ENCODE measurements around the gene WWC1.
"Not testable (repeated sequence)": the region's sequence is repeated elsewhere in the genome, so short reads cannot be mapped to it uniquely, and the experiment has no call there.

WWC1 gene

GRCh38 chr5:168308976-168309598, 17.6 kb downstream of the WWC1 start:
- no peak for DNase-seq (ENCODE audit: low spot score)

GRCh38 chr5:168310541-168310940, 19.1 kb downstream of the WWC1 start:
- not testable (repeated sequence) for DNase-seq (ENCODE audit: low spot score)

- DNase-seq (ENCODE audit: low spot score): no peak
Observed at GRCh38 chr5:168311061-168311566, 19.7 kb downstream of the WWC1 start.

- no peak for DNase-seq (ENCODE audit: low spot score)
Observed at GRCh38 chr5:168312606-168313295, 21.3 kb downstream of the WWC1 start.

GRCh38 chr5:168313596-168314204, 22.3 kb downstream of the WWC1 start:
- no peak for DNase-seq (ENCODE audit: low spot score)

- no peak for DNase-seq (ENCODE audit: low spot score)
Observed at GRCh38 chr5:168314735-168315411, 23.4 kb downstream of the WWC1 start.

- no peak for DNase-seq (ENCODE audit: low spot score)
Observed at GRCh38 chr5:168315416-168316138, 24.1 kb downstream of the WWC1 start.

GRCh38 chr5:168316139-168316578, 24.7 kb downstream of the WWC1 start:
- no peak for DNase-seq (ENCODE audit: low spot score)

- no peak for DNase-seq (ENCODE audit: low spot score)
Observed at GRCh38 chr5:168317096-168317520, 25.7 kb downstream of the WWC1 start.

GRCh38 chr5:168317521-168318147, 26.2 kb downstream of the WWC1 start:
- no peak for DNase-seq (ENCODE audit: low spot score)

GRCh38 chr5:168318240-168318639, 26.8 kb downstream of the WWC1 start:
- no peak for DNase-seq (ENCODE audit: low spot score)

GRCh38 chr5:168319774-168320173, 28.3 kb downstream of the WWC1 start:
- DNase-seq (ENCODE audit: low spot score): no peak

- no peak for DNase-seq (ENCODE audit: low spot score)
Observed at GRCh38 chr5:168320805-168321204, 29.4 kb downstream of the WWC1 start.

GRCh38 chr5:168324859-168325630, 33.6 kb downstream of the WWC1 start:
- DNase-seq (ENCODE audit: low spot score): no peak

- DNase-seq (ENCODE audit: low spot score): no peak
Observed at GRCh38 chr5:168327019-168327421, 35.6 kb downstream of the WWC1 start.

GRCh38 chr5:168327451-168327850, 36.0 kb downstream of the WWC1 start:
- DNase-seq (ENCODE audit: low spot score): no peak

- no peak for DNase-seq (ENCODE audit: low spot score)
Observed at GRCh38 chr5:168327994-168328393, 36.5 kb downstream of the WWC1 start.

GRCh38 chr5:168328814-168329213, 37.4 kb downstream of the WWC1 start:
- DNase-seq (ENCODE audit: low spot score): no peak

- no peak for DNase-seq (ENCODE audit: low spot score)
Observed at GRCh38 chr5:168329302-168329701, 37.9 kb downstream of the WWC1 start.

- no peak for DNase-seq (ENCODE audit: low spot score)
Observed at GRCh38 chr5:168332042-168332441, 40.6 kb downstream of the WWC1 start.

GRCh38 chr5:168334280-168334679, 42.8 kb downstream of the WWC1 start:
- no peak for DNase-seq (ENCODE audit: low spot score)
